Tibial nerve (tissue), 4 donors: ENCODE measurements around the gene NFE2L2. TPM values are rescaled to one million over a fixed set of nuclear protein-coding genes. Genes with fewer than 3 reads are reported as not detected.
"Not testable (repeated sequence)": the region's sequence is repeated elsewhere in the genome, so short reads cannot be mapped to it uniquely, and the experiment has no call there.

Experiments
- DNase-seq, 2 donors: peaks; one replicate each; pipeline ENCODE4 v3.0.0-alpha.2; 2019; ENCODE audit warnings: low spot score in 2 of 2
- H3K27ac ChIP-seq, 4 donors: fragments of 200-600 bp; sonication (generic) in 3 of 4; one replicate each; pipeline ENCODE4 v1.5.1; 2017 to 2019; ENCODE audit warnings: mild to moderate bottlenecking in 1 of 4
- H3K27me3 ChIP-seq, 2 donors: fragments of 200-600 bp; sonication (generic) in 1 of 2; one replicate each; pipeline versions ENCODE4 v1.5.1 to v1.6.0; 2017 to 2019
- H3K36me3 ChIP-seq, 3 donors: fragments of 200-600 bp; sonication (generic); one replicate each; pipeline ENCODE4 v1.5.1; 2018 to 2019
- H3K4me1 ChIP-seq, 4 donors: fragments of 200-600 bp; sonication (generic) in 3 of 4; one replicate each; pipeline ENCODE4 v1.5.1; 2017 to 2019
- H3K4me3 ChIP-seq, 4 donors: fragments of 200-600 bp; sonication (generic) in 3 of 4; one replicate each; pipeline ENCODE4 v1.5.1; 2017 to 2019; ENCODE audit warnings: mild to moderate bottlenecking in 1 of 4, moderate library complexity in 1 of 4
- H3K9me3 ChIP-seq, 4 donors: fragments of 200-600 bp; sonication (generic) in 3 of 4; one replicate each; pipeline ENCODE4 v1.5.1; 2017 to 2019
- EP300 ChIP-seq, 2 donors: sonication (generic); formaldehyde crosslinking; IDR thresholded peaks; one replicate each; pipeline ENCODE4 v1.6.1; 2017; ENCODE audit warnings: antibody characterized with exemption in 2 of 2, mild to moderate bottlenecking in 1 of 2
- POLR2A ChIP-seq, 2 donors: fragments of 450-650 bp; IDR thresholded peaks; one replicate each; pipeline ENCODE4 v1.6.1; 2017; ENCODE audit warnings: antibody characterized with exemption in 2 of 2, mild to moderate bottlenecking in 2 of 2, moderate library complexity in 2 of 2
- WGBS, 2 donors: methylation state at CpG; one replicate each; pipeline ENCODE4 v1.1.5; 2018; 5-methylcytosine and 5-hydroxymethylcytosine counted together
- total RNA-seq, 4 donors: library from RNA; depleted of rRNA; stranded (reverse); fragments of >200 nt; gene quantifications; one replicate each; pipeline ENCODE4 v1.1.0, GENCODE V29; 2016
- TF ChIP-seq, protein P1 (sequence below), 5 experiments: fragments of 200-600 bp in 3 of 5; fragments of 450-650 bp in 2 of 5; sonication (generic) in 3 of 5; IDR thresholded peaks; one replicate each; pipeline ENCODE4 v1.5.1; 2016 to 2019; ENCODE audit warnings: antibody characterized with exemption in 5 of 5, mild to moderate bottlenecking in 3 of 5, moderate library complexity in 2 of 5

Gene NFE2L2
- total RNA-seq, 4 donors from 2014 or later = 112 to 164 (median 145) TPM

- Histone ChIP-seq H3K9me3 (no peaks in the 10 kb centered on the region), H3K4me3 (no peak overlapping the region), H3K27ac (peak overlapping the region in 2 of 4 donors; percentile 7 to 78), H3K36me3 (no peaks in the 10 kb centered on the region), H3K4me1 (peaks cover 0 to 36% (median 13%) of the 10 kb centered on the region in 4 donors), H3K27me3 (no peaks in the 10 kb centered on the region)
- 81 to 84% methylated on average over 2 of the region's 2 CpGs for WGBS, 2 donors
- TF ChIP-seq, protein P1, sequence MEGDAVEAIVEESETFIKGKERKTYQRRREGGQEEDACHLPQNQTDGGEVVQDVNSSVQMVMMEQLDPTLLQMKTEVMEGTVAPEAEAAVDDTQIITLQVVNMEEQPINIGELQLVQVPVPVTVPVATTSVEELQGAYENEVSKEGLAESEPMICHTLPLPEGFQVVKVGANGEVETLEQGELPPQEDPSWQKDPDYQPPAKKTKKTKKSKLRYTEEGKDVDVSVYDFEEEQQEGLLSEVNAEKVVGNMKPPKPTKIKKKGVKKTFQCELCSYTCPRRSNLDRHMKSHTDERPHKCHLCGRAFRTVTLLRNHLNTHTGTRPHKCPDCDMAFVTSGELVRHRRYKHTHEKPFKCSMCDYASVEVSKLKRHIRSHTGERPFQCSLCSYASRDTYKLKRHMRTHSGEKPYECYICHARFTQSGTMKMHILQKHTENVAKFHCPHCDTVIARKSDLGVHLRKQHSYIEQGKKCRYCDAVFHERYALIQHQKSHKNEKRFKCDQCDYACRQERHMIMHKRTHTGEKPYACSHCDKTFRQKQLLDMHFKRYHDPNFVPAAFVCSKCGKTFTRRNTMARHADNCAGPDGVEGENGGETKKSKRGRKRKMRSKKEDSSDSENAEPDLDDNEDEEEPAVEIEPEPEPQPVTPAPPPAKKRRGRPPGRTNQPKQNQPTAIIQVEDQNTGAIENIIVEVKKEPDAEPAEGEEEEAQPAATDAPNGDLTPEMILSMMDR (IDR thresholded peaks at IDR 0.05) = no peak
- no peak for TF ChIP-seq POLR2A (IDR thresholded peaks at IDR 0.05)
- no peak for TF ChIP-seq EP300 (IDR thresholded peaks at IDR 0.05)
- no peak for DNase-seq
Measured at GRCh38 chr2:177272765-177273164, 8.2 kb upstream of the NFE2L2 start.

DNA sequence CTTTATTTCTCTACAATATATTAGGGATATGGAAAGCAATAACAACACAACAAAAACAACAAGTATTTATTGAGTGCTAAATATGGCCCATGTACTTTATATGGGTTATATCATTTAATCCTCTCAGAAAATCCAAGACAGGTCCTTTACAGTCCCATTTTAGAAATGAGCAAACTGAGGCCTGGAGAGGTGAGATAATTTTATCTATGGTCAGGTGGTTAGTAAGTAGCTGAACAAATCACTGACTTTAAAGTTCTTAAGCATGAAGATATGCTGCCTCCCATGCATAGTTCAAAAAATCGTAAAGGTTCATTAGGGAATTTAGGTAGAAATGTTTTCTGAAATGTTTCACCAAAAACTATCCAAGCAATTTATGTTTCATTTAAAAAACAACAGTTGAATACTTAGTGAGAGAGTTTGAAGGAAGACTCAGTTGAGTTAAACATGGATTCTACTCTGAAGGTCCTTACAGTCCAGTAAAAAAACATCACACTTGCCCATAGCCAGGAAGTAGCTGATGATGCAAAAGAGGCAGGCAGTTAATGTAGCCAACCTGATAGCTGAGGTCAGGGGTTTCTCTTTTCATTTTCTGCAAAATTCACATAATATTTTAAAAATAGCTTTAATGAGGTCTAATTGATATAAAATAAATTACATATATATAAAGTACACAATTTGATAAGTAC lies 7.6 kb upstream of the NFE2L2 start:
- Histone ChIP-seq H3K36me3 (no peaks in the 10 kb centered on the region), H3K4me3 (no peak overlapping the region), H3K4me1 (peaks cover 0 to 37% (median 13%) of the 10 kb centered on the region in 4 donors), H3K27ac (no peak overlapping the region), H3K9me3 (no peaks in the 10 kb centered on the region), H3K27me3 (no peaks in the 10 kb centered on the region)
- 83 to 97% methylated on average over 1 of the region's 1 CpG for WGBS, 2 donors
- no peak for DNase-seq
- no peak for TF ChIP-seq POLR2A (IDR thresholded peaks at IDR 0.05)
- TF ChIP-seq, protein P1 (IDR thresholded peaks at IDR 0.05) = no peak
- no peak for TF ChIP-seq EP300 (IDR thresholded peaks at IDR 0.05)

- DNase-seq = no peak
- Histone ChIP-seq H3K4me1 (peaks cover 10 to 44% (median 24%) of the 10 kb centered on the region in 4 donors), H3K9me3 (no peaks in the 10 kb centered on the region), H3K27me3 (no peaks in the 10 kb centered on the region), H3K36me3 (no peaks in the 10 kb centered on the region), H3K27ac (peak overlapping the region in 1 of 4 donors; percentile 8), H3K4me3 (no peak overlapping the region)
- WGBS, 2 donors = 90 to 93% methylated on average over 4 of the region's 4 CpGs
- TF ChIP-seq, protein P1 (IDR thresholded peaks at IDR 0.05) = no peak
- TF ChIP-seq POLR2A (IDR thresholded peaks at IDR 0.05) = no peak
- no peak for TF ChIP-seq EP300 (IDR thresholded peaks at IDR 0.05)
Measured at GRCh38 chr2:177270531-177270930, 6.0 kb upstream of the NFE2L2 start.

DNA sequence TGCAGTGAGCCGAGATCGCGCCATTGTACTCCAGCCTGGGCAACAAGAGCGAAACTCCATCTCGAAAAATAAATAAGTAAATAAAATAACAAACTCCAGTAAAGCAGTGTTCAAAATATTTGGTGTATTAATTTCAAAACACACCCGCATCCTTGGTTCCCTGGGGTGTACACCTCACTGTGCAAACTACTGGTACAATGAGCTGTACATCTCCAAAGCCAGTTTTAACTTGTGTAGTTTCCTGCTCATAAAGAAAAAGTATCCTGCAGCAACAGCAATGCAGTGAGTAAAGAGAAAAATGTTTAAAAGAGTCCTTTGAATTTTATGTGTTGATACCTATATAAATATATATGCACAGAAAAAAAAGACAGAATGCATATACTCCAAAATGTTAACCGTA lies 4.4 kb upstream of the NFE2L2 start:
- H3K36me3 ChIP-seq = no peaks in the 10 kb centered on the region
- H3K4me1 ChIP-seq = peaks cover 10 to 29% (median 14%) of the 10 kb centered on the region in 4 donors
- DNase-seq = no peak
- no peak overlapping the region for H3K27ac ChIP-seq
- no peaks in the 10 kb centered on the region for H3K9me3 ChIP-seq
- TF ChIP-seq, protein P1 (IDR thresholded peaks at IDR 0.05) = no peak
- TF ChIP-seq POLR2A (IDR thresholded peaks at IDR 0.05) = no peak
- no peak for TF ChIP-seq EP300 (IDR thresholded peaks at IDR 0.05)
- H3K27me3 ChIP-seq = no peaks in the 10 kb centered on the region
- H3K4me3 ChIP-seq = no peak overlapping the region
- 88 to 91% methylated on average over 7 of the region's 7 CpGs for WGBS, 2 donors

DNA sequence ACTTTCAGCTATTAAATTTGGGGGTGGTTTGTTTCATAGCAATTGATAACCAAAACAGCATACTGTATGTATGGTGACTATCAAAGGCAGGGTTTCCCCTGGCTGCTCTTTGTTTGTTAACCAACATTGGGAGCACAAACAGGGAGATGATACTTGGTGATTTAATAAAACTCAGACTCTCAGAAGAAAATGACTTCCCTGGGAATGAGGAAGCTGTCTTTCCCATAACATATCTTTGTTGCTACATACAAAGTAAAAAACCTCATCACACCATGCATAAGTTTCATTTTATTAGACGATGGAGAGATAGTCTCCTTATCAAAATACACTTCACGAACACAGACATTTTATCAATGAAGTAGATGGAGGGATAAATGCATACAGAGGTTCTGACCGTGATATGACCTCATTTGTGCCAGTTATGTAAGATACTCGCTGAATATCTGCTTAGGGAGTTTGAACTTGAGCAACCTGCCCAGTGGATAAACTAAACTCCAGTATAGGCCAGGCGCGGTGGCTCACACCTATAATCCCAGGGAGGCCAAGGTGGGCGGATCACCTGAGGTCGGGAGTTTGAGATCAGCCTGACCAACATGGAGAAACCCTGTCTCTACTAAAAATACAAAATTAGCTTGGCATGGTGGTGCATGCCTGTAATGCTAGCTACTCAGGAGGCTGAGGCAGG lies 3.8 kb upstream of the NFE2L2 start:
- Histone ChIP-seq H3K27ac (no peak overlapping the region), H3K36me3 (no peaks in the 10 kb centered on the region), H3K9me3 (no peaks in the 10 kb centered on the region), H3K4me3 (no peak overlapping the region), H3K4me1 (peaks cover 10 to 25% (median 14%) of the 10 kb centered on the region in 4 donors), H3K27me3 (no peaks in the 10 kb centered on the region)
- 80 to 89% methylated on average over 8 of the region's 8 CpGs for WGBS, 2 donors
- TF ChIP-seq EP300 (IDR thresholded peaks at IDR 0.05) (no peak), POLR2A (IDR thresholded peaks at IDR 0.05) (no peak)
- TF ChIP-seq, protein P1 (IDR thresholded peaks at IDR 0.05) = no peak
- DNase-seq = no peak

DNA sequence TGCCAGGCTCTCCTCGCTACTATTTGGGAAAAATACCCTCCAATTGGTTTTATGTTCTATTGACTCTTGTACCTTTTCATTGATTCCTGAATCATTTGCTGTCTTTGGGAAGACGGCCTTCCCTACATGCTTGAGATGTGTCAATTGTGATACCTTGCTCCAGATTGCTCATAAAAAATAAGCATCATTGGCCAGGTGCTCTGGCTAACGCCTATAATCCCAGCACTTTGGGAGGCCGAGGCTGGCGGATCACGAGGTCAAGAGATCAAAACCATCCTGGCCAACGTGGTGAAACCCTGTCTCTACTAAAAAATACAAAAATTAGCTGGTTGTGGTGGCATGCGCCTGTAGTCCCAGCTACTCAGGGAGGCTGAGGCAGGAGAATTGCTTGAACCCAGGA lies 2.4 kb upstream of the NFE2L2 start:
- 79 to 82% methylated on average over 8 of the region's 8 CpGs for WGBS, 2 donors
- H3K27ac ChIP-seq = peak overlapping the region; percentile 99 to 100 (median 100)
- H3K36me3 ChIP-seq, DNase-seq, H3K27me3 ChIP-seq, H3K4me3 ChIP-seq, H3K9me3 ChIP-seq: not testable (repeated sequence)
- peaks cover 10 to 19% (median 15%) of the 10 kb centered on the region in 4 donors for H3K4me1 ChIP-seq
